SK-N-SH (cell line): ENCODE measurements around the gene LDB2. TPM values are rescaled to one million over a fixed set of nuclear protein-coding genes. Genes with fewer than 3 reads are reported as not detected.

Experiments
- CTCF ChIA-PET: fragments of 300-600, 350-600 bp; formaldehyde crosslinking; extraction: SDS; loops from one replicate; lab custom pipeline; 2021; lab: Yijun Ruan, JAX
- POLR2A ChIA-PET: fragments of 350-600 bp; sonication (Branson Sonifier 250); formaldehyde crosslinking; extraction: SDS; loops from one replicate; lab custom pipeline; 2020; ENCODE audit warnings: antibody characterized with exemption, inconsistent platforms; lab: Yijun Ruan, JAX
- DNase-seq: peaks from one replicate; pipeline ENCODE4 v3.0.0; 2012
- H2AFZ ChIP-seq: fragments of 200-600 bp; sonication (generic); 2 replicates; pipeline ENCODE4 v1.8.1; 2016; ENCODE audit warnings: antibody characterized with exemption, mild to moderate bottlenecking, low read depth
- H3F3A ChIP-seq: fragments of 200-600 bp; sonication (generic); replicated peaks from 2 replicates; pipeline ENCODE3; 2016; ENCODE audit warnings: antibody characterized with exemption, mild to moderate bottlenecking; ENCODE audit not compliant: insufficient read depth
- H3K27ac ChIP-seq, 2 experiments: fragments of 200-500 bp in 1 of 2; fragments of 200-600 bp in 1 of 2; sonication (Bioruptor generic) in 1 of 2; sonication (generic), shearing (Covaris generic) in 1 of 2; 2 replicates each; pipeline versions ENCODE4 v1.5.1 to v1.6.1; 2014 to 2016; ENCODE audit warnings: low read depth in 2 of 2, inconsistent platforms in 1 of 2, low read length in 1 of 2, mild to moderate bottlenecking in 1 of 2, mixed read lengths in 1 of 2
- H3K27me3 ChIP-seq: fragments of 200-600 bp; sonication (generic), shearing (Covaris generic); 2 replicates; pipeline ENCODE4 v1.6.1; 2016; ENCODE audit warnings: mixed run types; ENCODE audit not compliant: insufficient read depth
- H3K36me3 ChIP-seq, 2 experiments: fragments of 200-500 bp in 1 of 2; fragments of 200-600 bp in 1 of 2; sonication (Bioruptor generic) in 1 of 2; sonication (generic) in 1 of 2; replicated peaks in 1 of 2; 2 replicates each; pipeline versions ENCODE3 to v1.5.1; 2014 to 2016; ENCODE audit warnings: low read length in 1 of 2, mild to moderate bottlenecking in 1 of 2; ENCODE audit not compliant: insufficient read depth in 2 of 2, control insufficient read depth in 1 of 2
- H3K4me1 ChIP-seq, 2 experiments: fragments of 200-500 bp in 1 of 2; fragments of 200-600 bp in 1 of 2; sonication (Bioruptor generic) in 1 of 2; sonication (generic), shearing (Covaris generic) in 1 of 2; 2 replicates each; pipeline versions ENCODE4 v1.5.1 to v1.6.1; 2014 to 2016; ENCODE audit warnings: low read depth in 1 of 2, low read length in 1 of 2, mixed run types in 1 of 2; ENCODE audit not compliant: insufficient read depth in 2 of 2, control insufficient read depth in 1 of 2
- H3K4me2 ChIP-seq: fragments of 200-600 bp; sonication (generic), shearing (Covaris generic); 2 replicates; pipeline ENCODE4 v1.6.1; 2017; ENCODE audit warnings: mixed run types
- H3K4me3 ChIP-seq, 2 experiments: fragments of 200-500 bp in 1 of 2; fragments of 200-600 bp in 1 of 2; sonication (Bioruptor generic) in 1 of 2; sonication (generic), shearing (Covaris generic) in 1 of 2; 2 replicates each; pipeline versions ENCODE4 v1.5.1 to v1.8.1; 2014 to 2016; ENCODE audit warnings: low read depth in 2 of 2, inconsistent platforms in 1 of 2, low read length in 1 of 2, mild to moderate bottlenecking in 1 of 2, mixed read lengths in 1 of 2, moderate library complexity in 1 of 2
- H3K79me2 ChIP-seq: fragments of 200-600 bp; sonication (generic); 2 replicates; pipeline ENCODE4 v1.8.1; 2017; ENCODE audit warnings: mild to moderate bottlenecking; ENCODE audit not compliant: insufficient read depth
- H3K9ac ChIP-seq: fragments of 200-600 bp; sonication (generic); 2 replicates; pipeline ENCODE4 v1.6.1; 2017; ENCODE audit warnings: mixed run types
- H3K9me2 ChIP-seq: fragments of 200-600 bp; sonication (generic); 2 replicates; pipeline ENCODE4 v1.6.1; 2017; ENCODE audit warnings: mixed run types
- H3K9me3 ChIP-seq: fragments of 200-600 bp; sonication (generic); 2 replicates; pipeline ENCODE4 v1.6.1; 2017; ENCODE audit warnings: mixed run types, mild to moderate bottlenecking, moderate library complexity
- H4K20me1 ChIP-seq: fragments of 200-600 bp; sonication (generic); 2 replicates; pipeline ENCODE4 v1.6.1; 2017; ENCODE audit warnings: mild to moderate bottlenecking, mixed run types; ENCODE audit not compliant: insufficient read depth
- ELF1 ChIP-seq: IDR thresholded peaks from 2 replicates; pipeline ENCODE4 v1.4.0; 2012
- EP300 ChIP-seq, 2 experiments: IDR thresholded peaks; 2 replicates each; pipeline versions ENCODE4 v1.4.0 to v1.6.1; 2012; ENCODE audit warnings: borderline replicate concordance in 1 of 2, low read depth in 1 of 2, low read length in 1 of 2
- FOSL2 ChIP-seq: IDR thresholded peaks from 2 replicates; pipeline ENCODE4 v1.4.0; 2012; ENCODE audit warnings: low read depth, mild to moderate bottlenecking, moderate library complexity, borderline replicate concordance
- GATA2 ChIP-seq: sonication (generic); formaldehyde crosslinking; IDR thresholded peaks from 2 replicates; pipeline ENCODE4 v1.5.0; 2020; ENCODE audit warnings: mild to moderate bottlenecking, missing genetic modification reagents
- JUND ChIP-seq: IDR thresholded peaks from 2 replicates; pipeline ENCODE4 v1.4.0; 2012
- MEF2A ChIP-seq: IDR thresholded peaks from 2 replicates; pipeline ENCODE4 v1.4.0; 2012; ENCODE audit warnings: low read depth, borderline replicate concordance
- MXI1 ChIP-seq: IDR thresholded peaks from 2 replicates; pipeline ENCODE4 v1.6.1; 2012; ENCODE audit warnings: mild to moderate bottlenecking, low read depth, low read length, improper control_type of control experiment
- NFIC ChIP-seq: IDR thresholded peaks from 2 replicates; pipeline ENCODE4 v1.4.0; 2012; ENCODE audit warnings: borderline replicate concordance
- POLR2AphosphoS5 ChIP-seq: IDR thresholded peaks from 2 replicates; pipeline ENCODE4 v1.6.1; 2012; ENCODE audit warnings: low read depth, low read length
- RAD21 ChIP-seq: IDR thresholded peaks from 2 replicates; pipeline ENCODE4 v1.6.1; 2012; ENCODE audit warnings: mild to moderate bottlenecking, low read length
- RCOR1 ChIP-seq: fragments of 150-350 bp; IDR thresholded peaks from 2 replicates; pipeline ENCODE4 v1.6.1; 2017; ENCODE audit warnings: antibody characterized with exemption, low read length
- SMC3 ChIP-seq: IDR thresholded peaks from 2 replicates; pipeline ENCODE4 v1.6.1; 2012; ENCODE audit warnings: low read depth, low read length, improper control_type of control experiment
- TAF1 ChIP-seq: IDR thresholded peaks from 2 replicates; pipeline ENCODE4 v1.6.1; 2012; ENCODE audit warnings: low read depth, mild to moderate bottlenecking, low read length, moderate library complexity, borderline replicate concordance
- TEAD4 ChIP-seq: IDR thresholded peaks from 2 replicates; pipeline ENCODE4 v1.4.0; 2012; ENCODE audit warnings: mild to moderate bottlenecking, borderline replicate concordance; ENCODE audit not compliant: insufficient read depth
- WGBS: methylation state at CpG from one replicate; pipeline ENCODE4 v1.1.6; 2017; ENCODE audit warnings: low lambda C conversion rate; 5-methylcytosine and 5-hydroxymethylcytosine counted together
- polyA plus RNA-seq, 3 experiments: library from polyadenylated mRNA; depleted of rRNA; stranded (reverse); fragments of >200 nt; gene quantifications; 2 replicates each; pipeline ENCODE4 v1.2.3, GENCODE V29; 2012
- TF ChIP-seq, protein P1 (sequence below): fragments of 150-350 bp; IDR thresholded peaks from 2 replicates; pipeline ENCODE4 v1.6.1; 2016; ENCODE audit warnings: mild to moderate bottlenecking, low read depth, low read length
- TF ChIP-seq, protein P2 (sequence below): fragments of 150-350 bp; IDR thresholded peaks from 2 replicates; pipeline ENCODE4 v1.6.1; 2017; ENCODE audit warnings: antibody characterized with exemption, low read length, low read depth, borderline replicate concordance
- TF ChIP-seq, protein P3 (sequence below): fragments of 200-600 bp; sonication (generic); IDR thresholded peaks from 2 replicates; pipeline ENCODE4 v1.6.1; 2017; ENCODE audit warnings: antibody characterized with exemption, mild to moderate bottlenecking, moderate library complexity
- TF ChIP-seq, protein P4 (sequence below): IDR thresholded peaks from 2 replicates; pipeline ENCODE4 v1.4.0; 2012; ENCODE audit warnings: low read depth, borderline replicate concordance
- TF ChIP-seq, protein P5 (sequence below): IDR thresholded peaks from 2 replicates; pipeline ENCODE4; 2012

LDB2 gene
- polyA plus RNA-seq, 1 of the 3 experiments (the other 2 are of a cell fraction), result 11.0 TPM

DNA sequence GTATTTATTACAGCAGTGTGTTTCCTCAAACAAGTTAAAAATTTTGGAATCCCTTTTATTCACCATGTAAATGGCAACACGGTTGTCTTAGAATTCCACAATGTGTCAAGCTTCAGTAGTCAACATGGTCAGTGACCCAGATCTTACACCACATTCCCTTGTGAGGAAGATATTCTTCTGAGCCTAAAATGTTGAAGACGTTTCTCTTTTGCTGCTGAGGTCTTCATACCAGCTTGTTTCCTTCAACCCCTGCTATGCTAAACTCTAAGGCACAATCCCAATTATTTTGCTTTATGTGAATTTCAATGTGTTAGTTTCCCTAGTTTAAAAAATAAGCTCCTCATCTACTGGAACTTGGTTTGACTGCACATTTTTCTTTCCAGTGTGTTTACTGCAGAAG, 17.6 kb upstream of the LDB2 start:
- 84% methylated on average over 2 of the region's 2 CpGs for WGBS
- CTCF ChIA-PET, result interaction anchor here (0.5 to 2.1 kb wide), 26 partner anchors 9 to 552 kb away, joined by 3 to 23 read pairs (median 4); no protein-coding TSS in a partner anchor

DNA sequence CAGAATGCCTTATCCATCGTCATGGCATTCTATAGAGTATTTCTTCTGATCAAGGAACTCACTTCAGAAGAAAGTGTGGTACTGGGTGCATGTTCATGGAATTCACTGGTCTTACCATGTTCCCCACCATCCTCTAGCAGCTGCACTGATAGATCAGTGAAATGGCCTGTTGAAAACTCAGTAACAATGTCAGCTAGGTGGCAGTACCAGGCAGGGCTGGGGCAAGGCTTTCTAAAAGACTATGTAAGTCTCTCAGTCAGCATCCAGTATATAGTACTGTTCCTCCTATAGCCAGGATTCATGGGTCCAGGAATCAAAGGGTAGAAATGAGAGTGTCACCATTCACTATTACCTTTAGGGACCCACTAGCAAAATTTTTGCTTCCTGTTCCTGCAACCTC, 15.8 kb upstream of the LDB2 start:
- H3K9me3 ChIP-seq, result no peaks in the 10 kb centered on the region
- H3K27me3 ChIP-seq, result no peaks in the 10 kb centered on the region
- H3K36me3 ChIP-seq, result no peaks in the 10 kb centered on the region
- no peak overlapping the region for H2AFZ ChIP-seq
- H3K4me3 ChIP-seq, result no peak overlapping the region
- ChIA-PET CTCF (interaction anchor here (0.6 to 1.3 kb wide), 3 partner anchors 24 to 410 kb away, joined by 3 to 5 read pairs (median 4); no protein-coding TSS in a partner anchor), POLR2A (no interaction called here)
- H3K27ac ChIP-seq, result no peak overlapping the region
- H3K9me2 ChIP-seq, result no peaks in the 10 kb centered on the region
- H3K4me1 ChIP-seq, result no peaks in the 10 kb centered on the region
- no peak overlapping the region for H3K4me2 ChIP-seq
- peak; percentile 7 for DNase-seq
- WGBS, result 60% methylated on average over 1 of the region's 1 CpG
- no peaks in the 10 kb centered on the region for H3F3A ChIP-seq
- no peak overlapping the region for H3K9ac ChIP-seq
- no peaks in the 10 kb centered on the region for H4K20me1 ChIP-seq
- H3K79me2 ChIP-seq, result no peaks in the 10 kb centered on the region
- TF ChIP-seq MEF2A (no peak), TEAD4 (no peak), SMC3 (peak; percentile 39; the same call in 1 of the 2 replicates), EP300 (IDR thresholded peaks at IDR 0.05; ENCODE audit: borderline replicate concordance in 1 of 2, low read depth in 1 of 2, low read length in 1 of 2) (no peak), FOSL2 (no peak), GATA2 (CRISPR knock-in tag) (no peak), RAD21 (peak; percentile 62)
- TF ChIP-seq, protein P1, sequence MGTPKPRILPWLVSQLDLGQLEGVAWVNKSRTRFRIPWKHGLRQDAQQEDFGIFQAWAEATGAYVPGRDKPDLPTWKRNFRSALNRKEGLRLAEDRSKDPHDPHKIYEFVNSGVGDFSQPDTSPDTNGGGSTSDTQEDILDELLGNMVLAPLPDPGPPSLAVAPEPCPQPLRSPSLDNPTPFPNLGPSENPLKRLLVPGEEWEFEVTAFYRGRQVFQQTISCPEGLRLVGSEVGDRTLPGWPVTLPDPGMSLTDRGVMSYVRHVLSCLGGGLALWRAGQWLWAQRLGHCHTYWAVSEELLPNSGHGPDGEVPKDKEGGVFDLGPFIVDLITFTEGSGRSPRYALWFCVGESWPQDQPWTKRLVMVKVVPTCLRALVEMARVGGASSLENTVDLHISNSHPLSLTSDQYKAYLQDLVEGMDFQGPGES, result no peak
- TF ChIP-seq, protein P2, sequence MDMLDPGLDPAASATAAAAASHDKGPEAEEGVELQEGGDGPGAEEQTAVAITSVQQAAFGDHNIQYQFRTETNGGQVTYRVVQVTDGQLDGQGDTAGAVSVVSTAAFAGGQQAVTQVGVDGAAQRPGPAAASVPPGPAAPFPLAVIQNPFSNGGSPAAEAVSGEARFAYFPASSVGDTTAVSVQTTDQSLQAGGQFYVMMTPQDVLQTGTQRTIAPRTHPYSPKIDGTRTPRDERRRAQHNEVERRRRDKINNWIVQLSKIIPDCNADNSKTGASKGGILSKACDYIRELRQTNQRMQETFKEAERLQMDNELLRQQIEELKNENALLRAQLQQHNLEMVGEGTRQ, result no peak
- TF ChIP-seq, protein P3, sequence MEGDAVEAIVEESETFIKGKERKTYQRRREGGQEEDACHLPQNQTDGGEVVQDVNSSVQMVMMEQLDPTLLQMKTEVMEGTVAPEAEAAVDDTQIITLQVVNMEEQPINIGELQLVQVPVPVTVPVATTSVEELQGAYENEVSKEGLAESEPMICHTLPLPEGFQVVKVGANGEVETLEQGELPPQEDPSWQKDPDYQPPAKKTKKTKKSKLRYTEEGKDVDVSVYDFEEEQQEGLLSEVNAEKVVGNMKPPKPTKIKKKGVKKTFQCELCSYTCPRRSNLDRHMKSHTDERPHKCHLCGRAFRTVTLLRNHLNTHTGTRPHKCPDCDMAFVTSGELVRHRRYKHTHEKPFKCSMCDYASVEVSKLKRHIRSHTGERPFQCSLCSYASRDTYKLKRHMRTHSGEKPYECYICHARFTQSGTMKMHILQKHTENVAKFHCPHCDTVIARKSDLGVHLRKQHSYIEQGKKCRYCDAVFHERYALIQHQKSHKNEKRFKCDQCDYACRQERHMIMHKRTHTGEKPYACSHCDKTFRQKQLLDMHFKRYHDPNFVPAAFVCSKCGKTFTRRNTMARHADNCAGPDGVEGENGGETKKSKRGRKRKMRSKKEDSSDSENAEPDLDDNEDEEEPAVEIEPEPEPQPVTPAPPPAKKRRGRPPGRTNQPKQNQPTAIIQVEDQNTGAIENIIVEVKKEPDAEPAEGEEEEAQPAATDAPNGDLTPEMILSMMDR, result peak; percentile 50

More for the DNA sequence above, 17.6 kb upstream of the LDB2 start:
- no peaks in the 10 kb centered on the region for H3K9me3 ChIP-seq
- no peak overlapping the region for H2AFZ ChIP-seq
- no peak overlapping the region for H3K27ac ChIP-seq
- H4K20me1 ChIP-seq, result no peaks in the 10 kb centered on the region
- no peaks in the 10 kb centered on the region for H3K9me2 ChIP-seq
- TF ChIP-seq, protein P4, sequence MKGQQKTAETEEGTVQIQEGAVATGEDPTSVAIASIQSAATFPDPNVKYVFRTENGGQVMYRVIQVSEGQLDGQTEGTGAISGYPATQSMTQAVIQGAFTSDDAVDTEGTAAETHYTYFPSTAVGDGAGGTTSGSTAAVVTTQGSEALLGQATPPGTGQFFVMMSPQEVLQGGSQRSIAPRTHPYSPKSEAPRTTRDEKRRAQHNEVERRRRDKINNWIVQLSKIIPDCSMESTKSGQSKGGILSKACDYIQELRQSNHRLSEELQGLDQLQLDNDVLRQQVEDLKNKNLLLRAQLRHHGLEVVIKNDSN, result no peak
- TF ChIP-seq TAF1, result no peak
- TF ChIP-seq RCOR1, result no peak
- TF ChIP-seq, protein P5, sequence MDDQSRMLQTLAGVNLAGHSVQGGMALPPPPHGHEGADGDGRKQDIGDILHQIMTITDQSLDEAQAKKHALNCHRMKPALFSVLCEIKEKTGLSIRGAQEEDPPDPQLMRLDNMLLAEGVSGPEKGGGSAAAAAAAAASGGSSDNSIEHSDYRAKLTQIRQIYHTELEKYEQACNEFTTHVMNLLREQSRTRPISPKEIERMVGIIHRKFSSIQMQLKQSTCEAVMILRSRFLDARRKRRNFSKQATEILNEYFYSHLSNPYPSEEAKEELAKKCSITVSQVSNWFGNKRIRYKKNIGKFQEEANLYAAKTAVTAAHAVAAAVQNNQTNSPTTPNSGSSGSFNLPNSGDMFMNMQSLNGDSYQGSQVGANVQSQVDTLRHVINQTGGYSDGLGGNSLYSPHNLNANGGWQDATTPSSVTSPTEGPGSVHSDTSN, result no peak
- TF ChIP-seq, protein P2, result no peak
- TF ChIP-seq TEAD4, result no peak
- TF ChIP-seq RAD21, result no peak
- TF ChIP-seq ELF1, result no peak
- no peak for TF ChIP-seq JUND
- TF ChIP-seq POLR2AphosphoS5, result no peak
- TF ChIP-seq, protein P1, result no peak
- no peak for TF ChIP-seq MXI1
- TF ChIP-seq NFIC, result no peak
- no peaks in the 10 kb centered on the region for H3F3A ChIP-seq
- H3K36me3 ChIP-seq, result no peaks in the 10 kb centered on the region
- H3K79me2 ChIP-seq, result no peaks in the 10 kb centered on the region
- H3K9ac ChIP-seq, result no peak overlapping the region
- POLR2A ChIA-PET, result no interaction called here
- H3K27me3 ChIP-seq, result no peaks in the 10 kb centered on the region
- H3K4me1 ChIP-seq, result no peaks in the 10 kb centered on the region
- H3K4me2 ChIP-seq, result no peak overlapping the region
- H3K4me3 ChIP-seq, result no peak overlapping the region
- no peak for DNase-seq
